ENCODE measurements around the gene ARHGAP1. TPM values are rescaled to one million over a fixed set of nuclear protein-coding genes. Genes with fewer than 3 reads are reported as not detected.

Gene ARHGAP1
- total RNA-seq, 1 donor from 2014 or later = 31.9 TPM

- Mint-ChIP-seq H3K4me3 (no peak overlapping the region), H3K27ac (ENCODE audit: unreplicated experiment) (no peak overlapping the region), H3K27me3 (ENCODE audit: low read depth) (no peaks in the 10 kb centered on the region), H3K4me1 (no peaks in the 10 kb centered on the region), H3K36me3 (ENCODE audit: low read depth) (no peaks in the 10 kb centered on the region), H3K9me3 (no peaks in the 10 kb centered on the region)
- TF ChIP-seq, protein P1, sequence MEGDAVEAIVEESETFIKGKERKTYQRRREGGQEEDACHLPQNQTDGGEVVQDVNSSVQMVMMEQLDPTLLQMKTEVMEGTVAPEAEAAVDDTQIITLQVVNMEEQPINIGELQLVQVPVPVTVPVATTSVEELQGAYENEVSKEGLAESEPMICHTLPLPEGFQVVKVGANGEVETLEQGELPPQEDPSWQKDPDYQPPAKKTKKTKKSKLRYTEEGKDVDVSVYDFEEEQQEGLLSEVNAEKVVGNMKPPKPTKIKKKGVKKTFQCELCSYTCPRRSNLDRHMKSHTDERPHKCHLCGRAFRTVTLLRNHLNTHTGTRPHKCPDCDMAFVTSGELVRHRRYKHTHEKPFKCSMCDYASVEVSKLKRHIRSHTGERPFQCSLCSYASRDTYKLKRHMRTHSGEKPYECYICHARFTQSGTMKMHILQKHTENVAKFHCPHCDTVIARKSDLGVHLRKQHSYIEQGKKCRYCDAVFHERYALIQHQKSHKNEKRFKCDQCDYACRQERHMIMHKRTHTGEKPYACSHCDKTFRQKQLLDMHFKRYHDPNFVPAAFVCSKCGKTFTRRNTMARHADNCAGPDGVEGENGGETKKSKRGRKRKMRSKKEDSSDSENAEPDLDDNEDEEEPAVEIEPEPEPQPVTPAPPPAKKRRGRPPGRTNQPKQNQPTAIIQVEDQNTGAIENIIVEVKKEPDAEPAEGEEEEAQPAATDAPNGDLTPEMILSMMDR (conservative IDR thresholded peaks at IDR 0.05) = no peak
- no peak for DNase-seq (ENCODE audit: low read depth, low spot score)
Measured at GRCh38 chr11:46680815-46681214, 19.6 kb downstream of the ARHGAP1 start.

DNA sequence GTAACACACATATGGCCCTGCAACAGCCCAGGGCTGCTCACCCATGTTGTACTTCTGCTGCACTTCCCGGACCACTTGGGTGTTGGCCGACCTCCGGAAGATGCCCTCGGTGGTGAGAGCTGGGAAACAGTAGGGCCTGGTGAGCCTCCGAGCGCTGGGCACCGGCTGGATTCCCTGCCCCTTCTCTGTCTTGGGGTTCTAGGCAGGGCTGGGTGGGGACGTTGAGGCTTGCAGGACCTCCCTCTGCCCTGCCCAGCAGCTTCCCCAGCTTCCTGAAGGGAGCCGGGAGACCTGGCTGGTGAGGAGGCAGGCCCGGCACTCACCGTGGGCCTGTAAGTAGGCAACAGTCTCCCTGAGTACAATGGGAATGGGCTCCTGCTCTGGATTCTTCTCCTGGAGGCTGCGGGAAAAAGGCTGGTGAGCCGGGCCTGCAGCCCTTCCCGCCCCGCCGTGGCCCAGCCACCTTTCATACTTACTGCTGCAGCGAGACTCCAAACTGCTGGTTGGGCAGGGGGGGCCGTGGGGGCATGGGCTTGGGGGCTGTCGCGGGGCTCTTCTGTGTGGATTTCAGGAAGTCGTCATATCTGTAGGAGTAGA lies 20.2 kb downstream of the ARHGAP1 start:
- Mint-ChIP-seq H3K27ac (ENCODE audit: unreplicated experiment) (no peak overlapping the region), H3K27me3 (ENCODE audit: low read depth) (no peaks in the 10 kb centered on the region), H3K4me1 (no peaks in the 10 kb centered on the region), H3K4me3 (no peak overlapping the region), H3K9me3 (no peaks in the 10 kb centered on the region), H3K36me3 (ENCODE audit: low read depth) (no peaks in the 10 kb centered on the region)
- TF ChIP-seq, protein P1 (conservative IDR thresholded peaks at IDR 0.05) = no peak
- DNase-seq (ENCODE audit: low read depth, low spot score) = no peak

GRCh38 chr11:46679241-46680163 lies 20.9 kb downstream of the ARHGAP1 start:
- Mint-ChIP-seq H3K27me3 (ENCODE audit: low read depth) (no peaks in the 10 kb centered on the region), H3K36me3 (ENCODE audit: low read depth) (no peaks in the 10 kb centered on the region), H3K4me1 (peaks cover 4% of the 10 kb centered on the region), H3K9me3 (no peaks in the 10 kb centered on the region), H3K27ac (ENCODE audit: unreplicated experiment) (no peak overlapping the region), H3K4me3 (no peak overlapping the region)
- no peak for DNase-seq (ENCODE audit: low read depth, low spot score)
- TF ChIP-seq, protein P1 (conservative IDR thresholded peaks at IDR 0.05) = no peak

DNA sequence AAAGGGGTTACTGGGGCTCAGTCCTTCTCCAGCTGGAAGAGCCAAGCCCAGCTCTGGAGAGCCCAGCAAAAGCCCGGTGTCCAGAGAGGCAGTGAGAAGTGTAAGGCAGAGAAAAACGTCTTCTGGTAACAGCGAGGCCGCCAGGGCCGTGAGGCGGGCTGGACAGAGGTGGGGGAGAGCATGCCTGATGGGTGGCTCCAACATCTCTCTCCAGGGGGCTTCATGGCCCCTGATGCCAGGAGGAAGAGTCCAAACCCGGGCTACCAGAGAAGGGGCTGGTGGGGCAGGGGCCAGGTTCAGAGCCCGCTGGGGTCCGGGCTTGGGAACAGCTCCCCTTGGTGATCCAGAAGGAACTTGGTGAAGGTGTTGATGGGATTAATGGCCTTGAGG lies 21.7 kb downstream of the ARHGAP1 start:
- no peak overlapping the region for H3K27ac Mint-ChIP-seq (ENCODE audit: unreplicated experiment)
- H3K36me3 Mint-ChIP-seq (ENCODE audit: low read depth) = no peaks in the 10 kb centered on the region
- H3K27me3 Mint-ChIP-seq (ENCODE audit: low read depth) = no peaks in the 10 kb centered on the region
- no peaks in the 10 kb centered on the region for H3K9me3 Mint-ChIP-seq
- H3K4me3 Mint-ChIP-seq = no peak overlapping the region
- H3K4me1 Mint-ChIP-seq = peaks cover 4% of the 10 kb centered on the region
- DNase-seq (ENCODE audit: low read depth, low spot score) = no peak
- TF ChIP-seq, protein P1 (conservative IDR thresholded peaks at IDR 0.05) = no peak

DNA sequence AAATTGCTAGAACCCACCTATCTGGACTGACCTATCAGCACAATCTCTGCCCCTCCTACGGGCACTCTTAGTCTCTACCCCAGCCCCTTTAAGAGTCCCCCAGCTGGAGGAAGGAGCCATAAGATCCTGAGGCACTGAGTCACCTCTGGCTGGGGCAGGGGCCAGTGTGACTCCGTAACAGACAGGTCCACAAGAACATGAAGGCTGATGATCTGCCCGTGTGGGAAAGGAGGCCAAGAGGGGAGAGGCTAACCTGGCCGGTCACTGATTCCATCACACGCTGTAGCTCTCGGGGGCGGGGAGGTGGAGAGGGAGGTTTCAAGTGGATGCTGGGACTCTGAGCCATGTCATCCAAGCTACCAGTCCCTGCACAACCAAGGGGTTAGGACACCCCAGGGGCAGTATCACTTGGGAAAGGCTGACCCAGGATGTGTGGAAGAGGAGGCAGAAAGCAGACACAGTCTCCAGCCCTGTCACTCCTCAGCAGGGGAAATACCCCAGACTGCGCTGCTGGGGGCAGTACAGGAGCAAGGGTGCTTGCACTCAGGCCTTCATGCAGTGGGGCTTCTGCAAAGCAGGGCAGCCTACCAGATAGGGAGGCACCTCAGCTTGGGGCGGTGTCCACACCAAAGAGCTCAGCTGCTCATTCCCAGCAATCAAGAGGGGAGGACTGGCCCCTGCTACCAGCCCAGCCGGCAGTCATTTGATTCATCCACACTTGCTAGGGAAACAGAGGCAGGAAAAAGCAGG lies 22.3 kb downstream of the ARHGAP1 start:
- peak overlapping the region; percentile 50 for H3K27ac Mint-ChIP-seq (ENCODE audit: unreplicated experiment)

More for the DNA sequence above, 22.3 kb downstream of the ARHGAP1 start:
- DNase-seq (ENCODE audit: low read depth, low spot score) = no peak
- Mint-ChIP-seq H3K36me3 (ENCODE audit: low read depth) (no peaks in the 10 kb centered on the region), H3K4me1 (peaks cover 4% of the 10 kb centered on the region), H3K27me3 (ENCODE audit: low read depth) (no peaks in the 10 kb centered on the region), H3K4me3 (no peak overlapping the region), H3K9me3 (no peaks in the 10 kb centered on the region)
- TF ChIP-seq, protein P1 (conservative IDR thresholded peaks at IDR 0.05) = no peak

All from neural crest cell (in vitro differentiated cells).